Left ventricle myocardium inferior (tissue), 1 donor: ENCODE measurements around the gene PODXL2. TPM values are rescaled to one million over a fixed set of nuclear protein-coding genes. Genes with fewer than 3 reads are reported as not detected.

Experiments used
- DNase-seq: peaks from one replicate; pipeline ENCODE4 v3.0.0-alpha.2; 2020
- H3K27ac ChIP-seq: fragments of 200-600 bp; replicated peaks from 2 replicates; pipeline ENCODE4 v1.8.0; 2021
- H3K27me3 ChIP-seq: fragments of 200-600 bp; 2 replicates; pipeline ENCODE4 v1.8.0; 2021; ENCODE audit warnings: low read depth
- H3K36me3 ChIP-seq: fragments of 200-600 bp; 2 replicates; pipeline ENCODE4 v1.8.0; 2021
- H3K4me1 ChIP-seq: fragments of 200-600 bp; 2 replicates; pipeline ENCODE4 v1.8.0; 2021
- H3K4me3 ChIP-seq: fragments of 200-600 bp; 2 replicates; pipeline ENCODE4 v1.8.0; 2021; ENCODE audit warnings: mild to moderate bottlenecking, moderate library complexity
- H3K9me3 ChIP-seq: fragments of 200-600 bp; replicated peaks from 2 replicates; pipeline ENCODE4 v1.8.0; 2021
- CTCF ChIP-seq: fragments of 200-600 bp; IDR thresholded peaks from 2 replicates; pipeline ENCODE4 v1.8.0; 2021; ENCODE audit warnings: antibody characterized with exemption, mild to moderate bottlenecking, borderline replicate concordance
- intact Hi-C: fragments of 100-400 bp; cut with micrococcal nuclease; formaldehyde crosslinking; loops from one replicate; pipeline ENCODE4 v1.11.0; 2022
- total RNA-seq: library from RNA; stranded (reverse); fragmentation: NEBNext Ultra II Directional; extraction: Animal tissue kit (Norgen Biotek cat#: 25700); gene quantifications from one replicate; pipeline ENCODE4 v1.2.1, GENCODE V29; 2021
- donor health status: DM: no; HTN: yes; CAD: no; lungs with severe emphysema.

PODXL2 gene
- total RNA-seq, 1 donor from 2014 or later: 1.7 TPM

- TF ChIP-seq CTCF: no peak
- no peak for DNase-seq
Measured at GRCh38 chr3:127613406-127613805, 15.6 kb upstream of the PODXL2 start.

GRCh38 chr3:127614928-127615589 is 13.9 kb upstream of the PODXL2 start:
- intact Hi-C loops: no loop called here
- no peak for DNase-seq
- Histone ChIP-seq H3K9me3 (no peaks in the 10 kb centered on the region), H3K27ac (no peak overlapping the region), H3K4me1 (no peaks in the 10 kb centered on the region), H3K4me3 (no peak overlapping the region), H3K27me3 (no peaks in the 10 kb centered on the region), H3K36me3 (peaks cover 33% of the 10 kb centered on the region)
- TF ChIP-seq CTCF: no peak

More at GRCh38 chr3:127613406-127613805, 15.6 kb upstream of the PODXL2 start:
- Histone ChIP-seq H3K9me3 (no peaks in the 10 kb centered on the region), H3K4me3 (no peak overlapping the region), H3K4me1 (peaks cover 5% of the 10 kb centered on the region), H3K27ac (no peak overlapping the region), H3K27me3 (no peaks in the 10 kb centered on the region), H3K36me3 (peaks cover 42% of the 10 kb centered on the region)
- intact Hi-C loops: no loop called here

- Histone ChIP-seq H3K4me3 (no peak overlapping the region), H3K36me3 (peaks cover 33% of the 10 kb centered on the region), H3K27ac (no peak overlapping the region), H3K9me3 (no peaks in the 10 kb centered on the region), H3K27me3 (no peaks in the 10 kb centered on the region), H3K4me1 (no peaks in the 10 kb centered on the region)
- DNase-seq: no peak
- intact Hi-C loops: no loop called here
- no peak for TF ChIP-seq CTCF
Measured at GRCh38 chr3:127615631-127616305, 13.2 kb upstream of the PODXL2 start.

- no peak for DNase-seq
- intact Hi-C loops: no loop called here
- Histone ChIP-seq H3K27me3 (no peaks in the 10 kb centered on the region), H3K27ac (no peak overlapping the region), H3K9me3 (no peaks in the 10 kb centered on the region), H3K36me3 (peaks cover 40% of the 10 kb centered on the region), H3K4me3 (no peak overlapping the region), H3K4me1 (no peaks in the 10 kb centered on the region)
- no peak for TF ChIP-seq CTCF
Measured at GRCh38 chr3:127616836-127617605, 12.0 kb upstream of the PODXL2 start.

- intact Hi-C loops: no loop called here
- no peak for TF ChIP-seq CTCF
Measured at GRCh38 chr3:127618891-127619290, 10.1 kb upstream of the PODXL2 start.

More at GRCh38 chr3:127618891-127619290, 10.1 kb upstream of the PODXL2 start:
- Histone ChIP-seq H3K27ac (no peak overlapping the region), H3K4me3 (no peak overlapping the region), H3K27me3 (no peaks in the 10 kb centered on the region), H3K4me1 (no peaks in the 10 kb centered on the region), H3K9me3 (no peaks in the 10 kb centered on the region), H3K36me3 (peaks cover 41% of the 10 kb centered on the region)
- no peak for DNase-seq
